Trophoblast cell (in vitro differentiated cells and primary cell): Measurements from ENCODE around the gene RPL35.

ENCODE experiments used
- DNase-seq, 2 donors: peaks; one replicate each; pipeline ENCODE4 v3.0.0-alpha.2; 2016
- H2AFZ ChIP-seq: 2 replicates; pipeline ENCODE4 v1.6.1; 2013; ENCODE audit warnings: low read length, moderate library complexity, mild to moderate bottlenecking; ENCODE audit not compliant: insufficient read depth, poor library complexity
- H2AK5ac ChIP-seq: 2 replicates; pipeline ENCODE4 v1.6.1; 2013; ENCODE audit warnings: mild to moderate bottlenecking, low read length
- H2BK120ac ChIP-seq: 2 replicates; pipeline ENCODE4 v1.6.1; 2013; ENCODE audit warnings: low read length, mild to moderate bottlenecking, moderate library complexity; ENCODE audit not compliant: insufficient read depth, poor library complexity
- H2BK12ac ChIP-seq: 2 replicates; pipeline ENCODE4 v1.6.1; 2013; ENCODE audit warnings: mild to moderate bottlenecking, low read length, moderate library complexity
- H2BK5ac ChIP-seq: 2 replicates; pipeline ENCODE4 v1.6.1; 2013; ENCODE audit warnings: low read length, low read depth, moderate library complexity, mild to moderate bottlenecking; ENCODE audit not compliant: poor library complexity
- H3K14ac ChIP-seq: 2 replicates; pipeline ENCODE4 v1.6.1; 2013; ENCODE audit warnings: mild to moderate bottlenecking, low read length
- H3K18ac ChIP-seq: 2 replicates; pipeline ENCODE4 v1.6.1; 2013; ENCODE audit warnings: mild to moderate bottlenecking, low read length
- H3K23ac ChIP-seq: 2 replicates; pipeline ENCODE4 v1.6.1; 2013; ENCODE audit warnings: low read length
- H3K27ac ChIP-seq: 2 replicates; pipeline ENCODE4 v1.5.1; 2013; ENCODE audit warnings: low read depth, mild to moderate bottlenecking, inconsistent platforms, low read length, moderate library complexity
- H3K27me3 ChIP-seq: 2 replicates; pipeline ENCODE4 v1.6.1; 2013; ENCODE audit warnings: inconsistent platforms, mild to moderate bottlenecking, low read length, moderate library complexity; ENCODE audit not compliant: insufficient read depth
- H3K36me3 ChIP-seq, 2 experiments: 1 replicate in 1 of 2; 2 replicates in 1 of 2; pipeline ENCODE4 v1.6.1; 2013; ENCODE audit warnings: low read length in 2 of 2, mild to moderate bottlenecking in 2 of 2, moderate library complexity in 1 of 2; ENCODE audit not compliant: insufficient read depth in 2 of 2, control insufficient read depth in 1 of 2
- H3K4ac ChIP-seq: 2 replicates; pipeline ENCODE4 v1.6.1; 2013; ENCODE audit warnings: low read depth, mild to moderate bottlenecking, low read length, moderate library complexity
- H3K4me1 ChIP-seq, 2 experiments: 1 replicate in 1 of 2; 2 replicates in 1 of 2; pipeline ENCODE4 v1.6.1; 2013; ENCODE audit warnings: low read length in 2 of 2, mild to moderate bottlenecking in 2 of 2, moderate library complexity in 1 of 2; ENCODE audit not compliant: insufficient read depth in 2 of 2, control insufficient read depth in 1 of 2
- H3K4me2 ChIP-seq: 2 replicates; pipeline ENCODE4 v1.6.1; 2013; ENCODE audit warnings: inconsistent platforms, mild to moderate bottlenecking, low read length, moderate library complexity
- H3K4me3 ChIP-seq: 2 replicates; pipeline ENCODE4 v1.5.1; 2013; ENCODE audit warnings: mild to moderate bottlenecking, low read depth, low read length, inconsistent platforms
- H3K79me1 ChIP-seq: one replicate; pipeline ENCODE4 v1.6.1; 2013; ENCODE audit warnings: low read length
- H3K79me2 ChIP-seq: 2 replicates; pipeline ENCODE4 v1.6.1; 2013; ENCODE audit warnings: low read length, mild to moderate bottlenecking; ENCODE audit not compliant: control insufficient read depth, insufficient read depth, poor library complexity
- H3K9ac ChIP-seq: 2 replicates; pipeline ENCODE4 v1.6.1; 2013; ENCODE audit warnings: mild to moderate bottlenecking, low read length
- H3K9me3 ChIP-seq: 2 replicates; pipeline ENCODE4 v1.6.1; 2013; ENCODE audit warnings: low read depth, mild to moderate bottlenecking, control low read depth, inconsistent platforms, low read length; ENCODE audit not compliant: insufficient read depth
- H4K12ac ChIP-seq: 2 replicates; pipeline ENCODE4 v1.6.1; 2013; ENCODE audit warnings: low read depth, mild to moderate bottlenecking, low read length, moderate library complexity
- H4K8ac ChIP-seq: 2 replicates; pipeline ENCODE4 v1.6.1; 2013; ENCODE audit warnings: low read depth, mild to moderate bottlenecking, low read length, moderate library complexity
- H4K91ac ChIP-seq: one replicate; pipeline ENCODE4 v1.6.1; 2013; ENCODE audit warnings: low read depth, mild to moderate bottlenecking, low read length, moderate library complexity
- WGBS: extraction: QIAGEN DNeasy Blood & Tissue Kit; methylation state at CpG from one replicate; pipeline ENCODE4 v1.1.7; 2013; ENCODE audit warnings: missing lambda C conversion rate; ENCODE audit not compliant: insufficient read length, insufficient coverage; ENCODE audit errors: extremely low coverage; 5-methylcytosine and 5-hydroxymethylcytosine counted together

Gene RPL35

GRCh38 chr9:124885551-124885950 is 23.8 kb upstream of the RPL35 start:
- no CpG with 5 or more reads among the region's 4 CpGs for WGBS
- Histone ChIP-seq H3K9ac (no peak overlapping the region), H2AK5ac (no peak overlapping the region), H3K14ac (no peak overlapping the region), H3K27me3 (no peaks in the 10 kb centered on the region), H3K9me3 (peaks cover 3% of the 10 kb centered on the region), H3K4me3 (no peak overlapping the region), H3K4me2 (no peak overlapping the region), H2BK5ac (no peak overlapping the region), H3K36me3 (peaks cover 42 to 64% of the 10 kb centered on the region in 2 experiments), H3K79me2 (no peaks in the 10 kb centered on the region), H4K12ac (no peak overlapping the region), H2BK12ac (no peak overlapping the region), H4K91ac (no peak overlapping the region), H3K4ac (no peak overlapping the region), H2BK120ac (no peak overlapping the region), H3K4me1 (no peaks in the 10 kb centered on the region), H3K27ac (no peak overlapping the region), H3K79me1 (no peaks in the 10 kb centered on the region), H4K8ac (no peak overlapping the region), H3K23ac (no peak overlapping the region), H3K18ac (no peak overlapping the region), H2AFZ (no peak overlapping the region)
- no peak for DNase-seq

GRCh38 chr9:124884376-124884775 is 22.6 kb upstream of the RPL35 start:
- no peak overlapping the region for H3K9ac ChIP-seq

GRCh38 chr9:124882231-124882630 is 20.5 kb upstream of the RPL35 start:
- no peak overlapping the region for H2BK120ac ChIP-seq
- no CpG with 5 or more reads among the region's 13 CpGs for WGBS

More at GRCh38 chr9:124884376-124884775, 22.6 kb upstream of the RPL35 start:
- no peaks in the 10 kb centered on the region for H3K79me2 ChIP-seq
- H3K36me3 ChIP-seq: peaks cover 39 to 62% of the 10 kb centered on the region in 2 experiments
- H3K4me3 ChIP-seq: no peak overlapping the region
- H3K18ac ChIP-seq: no peak overlapping the region
- peaks cover 5% of the 10 kb centered on the region for H3K9me3 ChIP-seq
- H3K23ac ChIP-seq: no peak overlapping the region
- no peak overlapping the region for H4K8ac ChIP-seq
- H2AK5ac ChIP-seq: no peak overlapping the region
- no peak overlapping the region for H3K27ac ChIP-seq
- no peaks in the 10 kb centered on the region for H3K79me1 ChIP-seq
- no peak for DNase-seq
- no peak overlapping the region for H2BK12ac ChIP-seq
- H3K4me1 ChIP-seq: no peaks in the 10 kb centered on the region
- H2BK120ac ChIP-seq: no peak overlapping the region
- H4K12ac ChIP-seq: no peak overlapping the region
- no peak overlapping the region for H3K4ac ChIP-seq
- no CpG with 5 or more reads among the region's 4 CpGs for WGBS
- no peak overlapping the region for H3K4me2 ChIP-seq
- no peak overlapping the region for H4K91ac ChIP-seq
- no peaks in the 10 kb centered on the region for H3K27me3 ChIP-seq
- no peak overlapping the region for H3K14ac ChIP-seq
- no peak overlapping the region for H2BK5ac ChIP-seq
- no peak overlapping the region for H2AFZ ChIP-seq

GRCh38 chr9:124881138-124881743 is 19.5 kb upstream of the RPL35 start:
- Histone ChIP-seq H3K4me3 (no peak overlapping the region), H3K27me3 (no peaks in the 10 kb centered on the region), H3K18ac (no peak overlapping the region), H2BK5ac (no peak overlapping the region), H2BK12ac (no peak overlapping the region), H3K9ac (no peak overlapping the region), H3K79me2 (no peaks in the 10 kb centered on the region), H3K4ac (no peak overlapping the region), H3K23ac (no peak overlapping the region), H2BK120ac (no peak overlapping the region), H3K4me1 (no peaks in the 10 kb centered on the region), H2AFZ (no peak overlapping the region), H4K12ac (no peak overlapping the region), H4K8ac (no peak overlapping the region), H3K9me3 (peaks cover 3% of the 10 kb centered on the region), H3K27ac (no peak overlapping the region), H2AK5ac (no peak overlapping the region), H4K91ac (no peak overlapping the region), H3K14ac (no peak overlapping the region), H3K36me3 (peaks cover 37 to 57% of the 10 kb centered on the region in 2 experiments), H3K4me2 (no peak overlapping the region), H3K79me1 (no peaks in the 10 kb centered on the region)
- DNase-seq: no peak
- WGBS: no CpG with 5 or more reads among the region's 16 CpGs

More at GRCh38 chr9:124882231-124882630, 20.5 kb upstream of the RPL35 start:
- no peak overlapping the region for H3K4me2 ChIP-seq
- no peak overlapping the region for H3K18ac ChIP-seq
- no peak for DNase-seq
- H3K9me3 ChIP-seq: peaks cover 5% of the 10 kb centered on the region
- H3K9ac ChIP-seq: no peak overlapping the region
- H3K79me1 ChIP-seq: no peaks in the 10 kb centered on the region
- H3K36me3 ChIP-seq: peaks cover 36 to 59% of the 10 kb centered on the region in 2 experiments
- H4K8ac ChIP-seq: no peak overlapping the region
- H3K79me2 ChIP-seq: no peaks in the 10 kb centered on the region
- no peaks in the 10 kb centered on the region for H3K27me3 ChIP-seq
- H3K4ac ChIP-seq: no peak overlapping the region
- no peak overlapping the region for H3K23ac ChIP-seq
- H3K14ac ChIP-seq: no peak overlapping the region
- H2AK5ac ChIP-seq: no peak overlapping the region
- peak overlapping the region; percentile 2 for H3K4me3 ChIP-seq
- no peaks in the 10 kb centered on the region for H3K4me1 ChIP-seq
- H3K27ac ChIP-seq: no peak overlapping the region
- no peak overlapping the region for H2AFZ ChIP-seq
- no peak overlapping the region for H4K91ac ChIP-seq
- H2BK5ac ChIP-seq: no peak overlapping the region
- no peak overlapping the region for H2BK12ac ChIP-seq
- no peak overlapping the region for H4K12ac ChIP-seq
